ENCODE measurements around the gene CAMTA1.

The CAMTA1 gene

GRCh38 chr1:7385471-7386225, 600.4 kb downstream of the CAMTA1 start:
- no peak for DNase-seq

- DNase-seq: no peak
These were observed 601.2 kb downstream of the CAMTA1 start for GRCh38 chr1:7386226-7387052.

- no peak for DNase-seq
These were observed 602.0 kb downstream of the CAMTA1 start for GRCh38 chr1:7387053-7387927.

- no peak for DNase-seq
These were observed 602.9 kb downstream of the CAMTA1 start for GRCh38 chr1:7388141-7388487.

GRCh38 chr1:7388488-7389185, 603.4 kb downstream of the CAMTA1 start:
- no peak for DNase-seq

GRCh38 chr1:7389201-7389905, 604.1 kb downstream of the CAMTA1 start:
- DNase-seq: no peak

- no peak for DNase-seq
These were observed 604.8 kb downstream of the CAMTA1 start for GRCh38 chr1:7389906-7390603.

GRCh38 chr1:7390604-7391000, 605.3 kb downstream of the CAMTA1 start:
- DNase-seq: no peak

GRCh38 chr1:7393136-7393535, 607.9 kb downstream of the CAMTA1 start:
- DNase-seq: no peak

- no peak for DNase-seq
These were observed 610.0 kb downstream of the CAMTA1 start for GRCh38 chr1:7395251-7395650.

- no peak for DNase-seq
These were observed 613.7 kb downstream of the CAMTA1 start for GRCh38 chr1:7398982-7399381.

GRCh38 chr1:7399514-7400125, 614.4 kb downstream of the CAMTA1 start:
- DNase-seq: no peak

- no peak for DNase-seq
These were observed 615.3 kb downstream of the CAMTA1 start for GRCh38 chr1:7400566-7400965.

- no peak for DNase-seq
These were observed 616.7 kb downstream of the CAMTA1 start for GRCh38 chr1:7401814-7402547.

GRCh38 chr1:7402548-7402850, 617.2 kb downstream of the CAMTA1 start:
- DNase-seq: no peak

GRCh38 chr1:7403265-7404045, 618.2 kb downstream of the CAMTA1 start:
- no peak for DNase-seq

GRCh38 chr1:7404046-7404742, 618.9 kb downstream of the CAMTA1 start:
- no peak for DNase-seq

GRCh38 chr1:7405844-7406500, 620.7 kb downstream of the CAMTA1 start:
- no peak for DNase-seq

Measured in Kasumi-1 (cell line).